Testis (tissue), 3 donors: ENCODE data around the gene MT1F. TPM values are rescaled to one million over a fixed set of nuclear protein-coding genes. Genes with fewer than 3 reads are reported as not detected.

Experiments
- DNase-seq: peaks from one replicate; pipeline ENCODE4 v3.0.0-alpha.2; 2019
- H3K27ac ChIP-seq, 2 donors: fragments of 200-600 bp; sonication (generic); one replicate each; pipeline ENCODE4 v1.5.1; 2019
- H3K27me3 ChIP-seq: fragments of 200-600 bp; sonication (generic); one replicate; pipeline ENCODE4 v1.5.1; 2019
- H3K36me3 ChIP-seq: fragments of 200-600 bp; sonication (generic); one replicate; pipeline ENCODE4 v1.5.1; 2017; ENCODE audit warnings: low read depth; ENCODE audit errors: missing control alignments
- H3K4me1 ChIP-seq: fragments of 200-600 bp; sonication (generic); one replicate; pipeline ENCODE4 v1.5.1; 2019
- H3K4me3 ChIP-seq, 2 donors: fragments of 200-600 bp; sonication (generic); one replicate each; pipeline ENCODE4 v1.5.1; 2017 to 2019
- H3K9me3 ChIP-seq: fragments of 200-600 bp; sonication (generic); one replicate; pipeline ENCODE4 v1.5.1; 2017
- POLR2A ChIP-seq: fragments of 450-650 bp; IDR thresholded peaks from one replicate; pipeline ENCODE4 v1.6.1; 2017; ENCODE audit warnings: antibody characterized with exemption, mild to moderate bottlenecking, moderate library complexity
- WGBS, 2 donors: methylation state at CpG; one replicate each; pipeline ENCODE4 v1.1.5; 2018; 5-methylcytosine and 5-hydroxymethylcytosine counted together
- intact Hi-C: fragments of 100-400 bp; cut with DNase I; formaldehyde crosslinking; loops from one replicate; pipeline ENCODE4 v1.15.1; 2023; ENCODE audit warnings: low total_unique reads
- polyA plus RNA-seq: library from polyadenylated mRNA; stranded (reverse); fragments of 350-450 nt; fragmentation: Illumina TruSeq; extraction: RNeasy Lipid Tissue Mini Kit (QIAGEN cat#74804); gene quantifications from one replicate; pipeline ENCODE4 v1.2.3, GENCODE V29; 2014; ENCODE audit warnings: low read depth, low replicate concordance; ENCODE audit not compliant: insufficient read depth
- total RNA-seq, 2 donors: library from RNA; depleted of rRNA; stranded (reverse); fragments of >200 nt; gene quantifications; one replicate each; pipeline ENCODE4 v1.2.3, GENCODE V29; 2016
- TF ChIP-seq, protein P1 (sequence below), 3 experiments: fragments of 450-650 bp in 2 of 3; fragments of 200-600 bp in 1 of 3; sonication (generic) in 1 of 3; IDR thresholded peaks; one replicate each; pipeline ENCODE4 v1.5.1; 2016 to 2019; ENCODE audit warnings: antibody characterized with exemption in 3 of 3, mild to moderate bottlenecking in 2 of 3, moderate library complexity in 1 of 3

MT1F gene
- total and polyA plus RNA-seq, 3 donors from 2014 or later, result 3.6 to 15.4 (median 8.1) TPM

DNA sequence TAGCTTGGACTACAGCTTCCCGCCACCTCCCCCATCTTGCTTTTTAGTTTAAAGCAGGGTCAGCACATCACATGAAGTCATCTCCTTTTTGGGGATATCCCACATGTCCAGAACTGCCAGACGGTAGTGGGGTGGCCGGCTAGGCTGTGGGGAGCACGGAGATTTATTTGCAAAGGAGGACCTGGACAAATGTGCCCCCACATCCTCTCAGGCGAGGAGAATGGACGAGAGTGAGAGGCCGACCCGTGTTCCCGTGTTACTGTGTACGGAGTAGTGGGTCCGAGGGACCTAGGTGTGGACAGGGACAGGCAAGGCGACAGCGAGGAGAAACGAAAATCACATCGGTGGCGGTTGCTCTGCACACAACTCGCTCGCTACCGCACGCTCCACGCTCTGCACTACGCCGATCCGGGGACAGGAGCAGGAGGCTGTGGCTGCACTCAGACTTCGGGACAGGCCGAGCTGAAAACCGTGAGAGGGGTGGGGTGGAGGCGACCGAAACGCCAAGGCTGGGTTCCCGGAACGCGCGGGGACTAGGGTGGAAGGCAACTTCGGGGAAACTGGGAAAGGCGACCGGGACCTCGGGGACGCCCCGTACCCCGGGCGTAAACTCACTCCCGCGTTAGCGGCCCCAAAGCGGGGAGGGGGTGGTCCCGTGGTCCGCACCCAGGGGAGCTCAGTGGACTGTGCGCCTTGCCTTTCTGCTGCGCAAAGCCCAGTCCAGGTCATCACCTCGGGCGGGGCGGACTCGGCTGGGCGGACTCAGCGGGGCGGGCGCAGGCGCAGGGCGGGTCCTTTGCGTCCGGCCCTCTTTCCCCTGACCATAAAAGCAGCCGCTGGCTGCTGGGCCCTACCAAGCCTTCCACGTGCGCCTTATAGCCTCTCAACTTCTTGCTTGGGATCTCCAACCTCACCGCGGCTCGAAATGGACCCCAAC is 19.7 kb upstream of the MT1F start, which contains the start of gene MT1A:
Gene MT1A, plus strand, starts transcription at position 853 of the 937 bp plus-strand sequence. Its CDS starts 73 bp downstream, at position 926.
- peaks cover 14% of the 10 kb centered on the region for H3K4me1 ChIP-seq
- TF ChIP-seq POLR2A, result no peak
- TF ChIP-seq, protein P1, sequence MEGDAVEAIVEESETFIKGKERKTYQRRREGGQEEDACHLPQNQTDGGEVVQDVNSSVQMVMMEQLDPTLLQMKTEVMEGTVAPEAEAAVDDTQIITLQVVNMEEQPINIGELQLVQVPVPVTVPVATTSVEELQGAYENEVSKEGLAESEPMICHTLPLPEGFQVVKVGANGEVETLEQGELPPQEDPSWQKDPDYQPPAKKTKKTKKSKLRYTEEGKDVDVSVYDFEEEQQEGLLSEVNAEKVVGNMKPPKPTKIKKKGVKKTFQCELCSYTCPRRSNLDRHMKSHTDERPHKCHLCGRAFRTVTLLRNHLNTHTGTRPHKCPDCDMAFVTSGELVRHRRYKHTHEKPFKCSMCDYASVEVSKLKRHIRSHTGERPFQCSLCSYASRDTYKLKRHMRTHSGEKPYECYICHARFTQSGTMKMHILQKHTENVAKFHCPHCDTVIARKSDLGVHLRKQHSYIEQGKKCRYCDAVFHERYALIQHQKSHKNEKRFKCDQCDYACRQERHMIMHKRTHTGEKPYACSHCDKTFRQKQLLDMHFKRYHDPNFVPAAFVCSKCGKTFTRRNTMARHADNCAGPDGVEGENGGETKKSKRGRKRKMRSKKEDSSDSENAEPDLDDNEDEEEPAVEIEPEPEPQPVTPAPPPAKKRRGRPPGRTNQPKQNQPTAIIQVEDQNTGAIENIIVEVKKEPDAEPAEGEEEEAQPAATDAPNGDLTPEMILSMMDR (IDR thresholded peaks at IDR 0.05), result no peak
- H3K36me3 ChIP-seq, result no peaks in the 10 kb centered on the region
- no peaks in the 10 kb centered on the region for H3K9me3 ChIP-seq
- H3K27ac ChIP-seq, result peak within 1 kb of the TSS in 1 of 2 donors; percentile 28
- WGBS, 2 donors, result 9 to 21% methylated on average over 35 to 62 of the region's 68 CpGs
- intact Hi-C loops, result no loop called here
- H3K4me3 ChIP-seq, result peak within 1 kb of the TSS in 1 of 2 donors; percentile 47
- H3K27me3 ChIP-seq, result no peaks in the 10 kb centered on the region
- DNase-seq, result peak; percentile 83

- H3K4me3 ChIP-seq, result no peak overlapping the region
- no peaks in the 10 kb centered on the region for H3K9me3 ChIP-seq
- WGBS, 2 donors, result 44 to 63% methylated on average over 1 of the region's 1 CpG
- H3K27me3 ChIP-seq, result no peaks in the 10 kb centered on the region
- H3K4me1 ChIP-seq, result peaks cover 19% of the 10 kb centered on the region
- H3K27ac ChIP-seq, result no peak overlapping the region
- TF ChIP-seq, protein P1 (IDR thresholded peaks at IDR 0.05), result no peak
- no peak for TF ChIP-seq POLR2A
- DNase-seq, result no peak
- no peaks in the 10 kb centered on the region for H3K36me3 ChIP-seq
- intact Hi-C loops, result no loop called here
Measured at GRCh38 chr16:56639045-56639444, 18.7 kb upstream of the MT1F start.

DNA sequence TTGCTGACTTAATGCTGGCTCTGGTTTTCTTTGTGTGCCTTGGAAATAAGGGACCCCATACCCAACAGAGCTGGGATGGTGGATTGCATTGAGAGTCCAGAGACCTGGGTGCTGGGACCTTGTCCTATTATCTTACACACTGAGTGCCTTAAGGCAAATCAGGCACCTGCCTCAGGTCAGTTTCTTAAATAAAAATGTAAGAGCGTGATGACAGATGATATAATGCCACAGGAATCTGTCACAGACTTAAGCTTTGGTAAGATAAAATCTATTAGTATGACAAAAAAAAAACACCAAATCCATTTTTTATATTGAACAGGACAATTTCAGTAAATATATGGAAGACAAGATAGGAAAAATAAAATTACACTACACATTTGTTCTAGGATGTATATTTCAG is 17.7 kb upstream of the MT1F start:
- intact Hi-C loops, result no loop called here
- no peak for DNase-seq
- WGBS, 2 donors, result 91 to 95% methylated on average over 1 of the region's 1 CpG
- peaks cover 19% of the 10 kb centered on the region for H3K4me1 ChIP-seq
- no peak overlapping the region for H3K4me3 ChIP-seq
- H3K27me3 ChIP-seq, result no peaks in the 10 kb centered on the region
- H3K9me3 ChIP-seq, result no peaks in the 10 kb centered on the region
- H3K36me3 ChIP-seq, result no peaks in the 10 kb centered on the region
- no peak overlapping the region for H3K27ac ChIP-seq
- TF ChIP-seq, protein P1 (IDR thresholded peaks at IDR 0.05), result no peak
- TF ChIP-seq POLR2A, result no peak

DNA sequence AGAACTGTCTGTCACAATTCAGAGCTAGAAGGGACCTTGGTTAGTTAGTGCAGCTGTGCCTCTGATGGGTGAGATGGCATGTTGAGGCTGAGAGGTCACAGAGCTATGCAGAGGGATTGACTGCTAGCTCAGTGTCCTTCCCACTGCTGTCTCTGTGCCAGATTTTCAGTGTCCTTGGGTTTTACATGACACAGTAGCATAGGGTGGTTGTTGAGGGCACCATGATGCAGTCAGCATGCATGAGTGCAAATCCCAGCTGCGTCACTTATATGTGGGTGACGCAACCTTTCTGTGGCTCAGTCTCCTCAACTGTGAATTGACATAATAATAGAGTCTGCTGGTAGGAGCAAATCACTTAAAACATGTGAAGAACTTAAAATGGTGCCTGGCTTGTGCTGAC is 16.6 kb upstream of the MT1F start:
- H3K36me3 ChIP-seq, result no peaks in the 10 kb centered on the region
- 92 to 96% methylated on average over 2 of the region's 2 CpGs for WGBS, 2 donors
- H3K27me3 ChIP-seq, result no peaks in the 10 kb centered on the region
- no peaks in the 10 kb centered on the region for H3K9me3 ChIP-seq
- H3K27ac ChIP-seq, result no peak overlapping the region
- intact Hi-C loops, result no loop called here
- TF ChIP-seq POLR2A, result no peak
- TF ChIP-seq, protein P1 (IDR thresholded peaks at IDR 0.05), result no peak
- H3K4me1 ChIP-seq, result peaks cover 19% of the 10 kb centered on the region
- no peak for DNase-seq
- no peak overlapping the region for H3K4me3 ChIP-seq
